HL-60 (cell line): ENCODE results near the gene LENEP.

Experiments
- DNase-seq, 2 experiments: peaks; one replicate each; pipeline ENCODE4 v3.0.0-alpha.2; 2010 to 2020; ENCODE audit warnings: low read depth in 1 of 2, low spot score in 1 of 2
- H3K27ac ChIP-seq: fragments of 250-450 bp; sonication (Bioruptor Pico); replicated peaks from 2 replicates; pipeline ENCODE4 v1.5.1; 2020; ENCODE audit warnings: mild to moderate bottlenecking, moderate library complexity
- H3K27me3 ChIP-seq: fragments of 250-450 bp; sonication (Bioruptor Pico); 2 replicates; pipeline ENCODE4 v1.5.1; 2021; ENCODE audit warnings: mild to moderate bottlenecking, moderate library complexity; ENCODE audit not compliant: insufficient read depth, poor library complexity, severe bottlenecking
- H3K4me3 ChIP-seq: replicated peaks from 2 replicates; pipeline ENCODE4 v1.5.1; 2011; ENCODE audit warnings: mild to moderate bottlenecking, control low read depth, low read length; ENCODE audit not compliant: insufficient read depth
- GABPA ChIP-seq: IDR thresholded peaks from 2 replicates; pipeline ENCODE4 v1.6.1; 2012; ENCODE audit warnings: low read depth
- POLR2AphosphoS5 ChIP-seq: IDR thresholded peaks from 2 replicates; pipeline ENCODE4 v1.6.1; 2012; ENCODE audit warnings: low read depth
- SPI1 ChIP-seq: IDR thresholded peaks from 2 replicates; pipeline ENCODE4 v1.6.1; 2012; ENCODE audit warnings: low read depth, mild to moderate bottlenecking, borderline replicate concordance
- TF ChIP-seq, protein P1 (sequence below): IDR thresholded peaks from one replicate; pipeline ENCODE4 v1.5.1; 2011; ENCODE audit warnings: low read length, control low read depth, inconsistent platforms; ENCODE audit not compliant: insufficient read depth
- TF ChIP-seq, protein P2 (sequence below): IDR thresholded peaks from 2 replicates; pipeline ENCODE4 v1.6.1; 2012; ENCODE audit warnings: low read depth; ENCODE audit not compliant: insufficient replicate concordance

Gene LENEP

DNA sequence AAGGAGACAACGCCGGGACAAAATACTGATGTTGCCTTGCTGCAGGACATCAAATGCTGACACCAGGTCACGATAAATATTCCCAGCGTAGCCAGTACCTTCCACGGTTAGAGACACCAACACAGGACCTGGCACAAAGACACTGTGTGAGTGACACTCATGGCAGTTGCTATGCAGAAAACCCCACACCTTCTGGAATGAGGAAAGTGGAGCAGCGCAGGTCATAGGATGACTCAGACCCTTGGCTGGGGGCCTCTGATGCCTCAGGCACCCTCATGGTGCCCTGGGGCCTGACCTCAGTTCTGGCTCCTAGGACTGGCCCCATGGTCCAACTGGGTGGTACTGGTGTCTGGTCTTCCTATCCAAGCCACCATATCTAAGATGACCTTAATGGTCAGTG is 33.2 kb downstream of the LENEP start:
- no peak for DNase-seq
- TF ChIP-seq, protein P1, sequence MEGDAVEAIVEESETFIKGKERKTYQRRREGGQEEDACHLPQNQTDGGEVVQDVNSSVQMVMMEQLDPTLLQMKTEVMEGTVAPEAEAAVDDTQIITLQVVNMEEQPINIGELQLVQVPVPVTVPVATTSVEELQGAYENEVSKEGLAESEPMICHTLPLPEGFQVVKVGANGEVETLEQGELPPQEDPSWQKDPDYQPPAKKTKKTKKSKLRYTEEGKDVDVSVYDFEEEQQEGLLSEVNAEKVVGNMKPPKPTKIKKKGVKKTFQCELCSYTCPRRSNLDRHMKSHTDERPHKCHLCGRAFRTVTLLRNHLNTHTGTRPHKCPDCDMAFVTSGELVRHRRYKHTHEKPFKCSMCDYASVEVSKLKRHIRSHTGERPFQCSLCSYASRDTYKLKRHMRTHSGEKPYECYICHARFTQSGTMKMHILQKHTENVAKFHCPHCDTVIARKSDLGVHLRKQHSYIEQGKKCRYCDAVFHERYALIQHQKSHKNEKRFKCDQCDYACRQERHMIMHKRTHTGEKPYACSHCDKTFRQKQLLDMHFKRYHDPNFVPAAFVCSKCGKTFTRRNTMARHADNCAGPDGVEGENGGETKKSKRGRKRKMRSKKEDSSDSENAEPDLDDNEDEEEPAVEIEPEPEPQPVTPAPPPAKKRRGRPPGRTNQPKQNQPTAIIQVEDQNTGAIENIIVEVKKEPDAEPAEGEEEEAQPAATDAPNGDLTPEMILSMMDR: no peak
- TF ChIP-seq, protein P2, sequence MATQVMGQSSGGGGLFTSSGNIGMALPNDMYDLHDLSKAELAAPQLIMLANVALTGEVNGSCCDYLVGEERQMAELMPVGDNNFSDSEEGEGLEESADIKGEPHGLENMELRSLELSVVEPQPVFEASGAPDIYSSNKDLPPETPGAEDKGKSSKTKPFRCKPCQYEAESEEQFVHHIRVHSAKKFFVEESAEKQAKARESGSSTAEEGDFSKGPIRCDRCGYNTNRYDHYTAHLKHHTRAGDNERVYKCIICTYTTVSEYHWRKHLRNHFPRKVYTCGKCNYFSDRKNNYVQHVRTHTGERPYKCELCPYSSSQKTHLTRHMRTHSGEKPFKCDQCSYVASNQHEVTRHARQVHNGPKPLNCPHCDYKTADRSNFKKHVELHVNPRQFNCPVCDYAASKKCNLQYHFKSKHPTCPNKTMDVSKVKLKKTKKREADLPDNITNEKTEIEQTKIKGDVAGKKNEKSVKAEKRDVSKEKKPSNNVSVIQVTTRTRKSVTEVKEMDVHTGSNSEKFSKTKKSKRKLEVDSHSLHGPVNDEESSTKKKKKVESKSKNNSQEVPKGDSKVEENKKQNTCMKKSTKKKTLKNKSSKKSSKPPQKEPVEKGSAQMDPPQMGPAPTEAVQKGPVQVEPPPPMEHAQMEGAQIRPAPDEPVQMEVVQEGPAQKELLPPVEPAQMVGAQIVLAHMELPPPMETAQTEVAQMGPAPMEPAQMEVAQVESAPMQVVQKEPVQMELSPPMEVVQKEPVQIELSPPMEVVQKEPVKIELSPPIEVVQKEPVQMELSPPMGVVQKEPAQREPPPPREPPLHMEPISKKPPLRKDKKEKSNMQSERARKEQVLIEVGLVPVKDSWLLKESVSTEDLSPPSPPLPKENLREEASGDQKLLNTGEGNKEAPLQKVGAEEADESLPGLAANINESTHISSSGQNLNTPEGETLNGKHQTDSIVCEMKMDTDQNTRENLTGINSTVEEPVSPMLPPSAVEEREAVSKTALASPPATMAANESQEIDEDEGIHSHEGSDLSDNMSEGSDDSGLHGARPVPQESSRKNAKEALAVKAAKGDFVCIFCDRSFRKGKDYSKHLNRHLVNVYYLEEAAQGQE: no peak
- TF ChIP-seq POLR2AphosphoS5: no peak
- TF ChIP-seq SPI1: no peak
- no peak for TF ChIP-seq GABPA
- no peak overlapping the region for H3K4me3 ChIP-seq

DNA sequence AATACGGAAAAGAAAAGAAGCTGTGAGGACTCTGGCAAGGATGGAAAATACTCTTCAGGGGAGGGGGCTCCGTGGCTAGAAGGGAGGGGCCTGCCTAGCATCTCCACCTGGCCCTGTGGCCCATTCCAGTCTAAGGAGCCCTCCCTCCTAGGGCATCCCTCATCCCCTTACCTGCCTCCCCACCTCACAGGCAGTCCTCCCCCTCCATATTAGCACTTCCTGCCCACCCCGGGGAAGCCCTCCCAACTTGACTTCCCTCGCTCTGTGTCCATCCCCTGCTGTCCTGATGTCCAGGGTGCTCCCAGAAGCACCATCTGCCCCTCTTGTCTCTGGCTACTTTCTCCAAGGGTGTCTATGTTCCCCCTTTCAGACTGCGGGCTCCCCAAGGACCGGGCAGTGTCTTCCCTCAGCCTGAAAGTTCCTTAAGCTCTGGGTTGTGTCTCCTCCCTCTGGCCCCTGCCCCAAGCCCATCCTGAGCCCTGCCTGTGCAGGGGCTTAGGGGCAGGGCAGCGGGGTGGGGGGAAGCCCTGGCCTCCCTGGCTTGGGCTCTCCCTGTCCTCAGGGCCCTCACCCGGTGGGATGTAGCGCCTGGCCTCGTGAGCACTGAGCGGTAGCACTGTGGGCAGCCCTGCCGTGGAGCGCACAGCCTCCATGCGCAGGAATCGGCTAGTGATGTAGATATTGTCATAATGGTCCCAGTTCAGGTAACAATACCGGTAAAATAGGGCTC is 36.3 kb downstream of the LENEP start:
- no peaks in the 10 kb centered on the region for H3K27me3 ChIP-seq
- H3K4me3 ChIP-seq: no peak overlapping the region
- DNase-seq: no peak
- TF ChIP-seq GABPA (no peak), SPI1 (no peak), POLR2AphosphoS5 (no peak)
- no peak overlapping the region for H3K27ac ChIP-seq

More for the DNA sequence above, 33.2 kb downstream of the LENEP start:
- no peak overlapping the region for H3K27ac ChIP-seq
- H3K27me3 ChIP-seq: no peaks in the 10 kb centered on the region

DNA sequence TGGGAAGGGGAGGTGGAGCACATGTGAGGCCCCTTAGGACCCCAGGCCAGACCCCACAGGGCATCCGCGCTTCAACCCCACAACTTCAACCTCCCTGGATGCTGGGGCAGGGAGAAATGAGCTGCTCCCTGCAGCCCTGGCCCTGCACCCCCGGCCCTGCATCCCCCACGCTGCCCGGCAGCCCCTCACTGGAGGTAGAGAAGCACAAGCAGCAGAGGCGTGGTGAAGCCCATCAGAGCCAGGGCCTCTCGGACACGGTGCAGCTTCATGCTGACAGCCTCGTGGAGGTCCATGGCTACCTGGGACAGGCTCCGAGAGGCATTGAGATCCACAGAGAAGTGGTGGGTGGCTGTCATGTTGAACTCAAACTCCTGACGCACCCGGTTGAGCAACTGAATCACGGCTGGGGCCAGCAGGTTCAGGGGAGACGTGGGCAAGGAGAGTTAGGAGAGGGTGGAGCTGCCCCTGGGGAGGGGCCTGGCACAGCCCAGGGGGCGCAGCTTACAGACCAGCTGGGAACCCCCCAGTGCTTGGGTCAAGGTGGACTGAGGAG is 36.9 kb downstream of the LENEP start:
- TF ChIP-seq POLR2AphosphoS5: no peak
- TF ChIP-seq, protein P1: no peak
- no peak for TF ChIP-seq GABPA
- TF ChIP-seq, protein P2: no peak
- Histone ChIP-seq H3K27ac (no peak overlapping the region), H3K27me3 (no peaks in the 10 kb centered on the region), H3K4me3 (no peak overlapping the region)
- DNase-seq: no peak

DNA sequence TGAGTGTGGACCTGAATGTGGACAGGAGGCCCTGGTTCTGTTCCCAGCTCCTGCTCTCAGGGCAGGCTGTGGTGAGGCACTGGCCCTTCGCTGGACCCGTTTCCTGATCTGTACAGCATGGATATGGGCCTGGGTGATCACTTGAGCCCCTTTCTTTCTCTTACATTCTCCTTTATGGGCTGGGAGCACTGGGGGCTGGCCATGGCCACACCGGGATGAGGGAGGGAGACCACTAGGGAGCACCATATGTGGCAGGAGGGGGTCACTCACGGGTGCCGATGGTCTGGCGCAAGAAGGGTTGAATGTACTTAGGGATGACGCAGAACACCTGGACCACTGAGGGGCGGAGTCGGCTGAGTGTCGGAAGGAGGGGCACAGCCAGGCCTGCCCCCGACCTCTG is 37.5 kb downstream of the LENEP start:
- no peak for DNase-seq
- Histone ChIP-seq H3K27me3 (no peaks in the 10 kb centered on the region), H3K27ac (no peak overlapping the region), H3K4me3 (no peak overlapping the region)
- TF ChIP-seq, protein P2: no peak
- TF ChIP-seq GABPA: no peak
- TF ChIP-seq, protein P1: no peak
- no peak for TF ChIP-seq SPI1
- TF ChIP-seq POLR2AphosphoS5: no peak
